GM10248 (cell line): Measurements from ENCODE around the gene RTN4IP1.
"Not testable (repeated sequence)": the region's sequence is repeated elsewhere in the genome, so short reads cannot be mapped to it uniquely, and the experiment has no call there.

Experiments used
- CTCF ChIA-PET: fragments of 300-600 bp; sonication (Branson Sonifier 250); formaldehyde crosslinking; extraction: SDS; loops from one replicate; lab custom pipeline; 2021; ENCODE audit warnings: antibody characterized with exemption; lab: Yijun Ruan, JAX
- POLR2A ChIA-PET: fragments of 350-650 bp; sonication (Branson Sonifier 250); formaldehyde crosslinking; extraction: SDS; loops from one replicate; lab custom pipeline; 2020; ENCODE audit warnings: antibody characterized with exemption; lab: Yijun Ruan, JAX
- DNase-seq: peaks from one replicate; pipeline ENCODE4 v3.0.0; 2012; ENCODE audit errors: extremely low spot score
- CTCF ChIP-seq: IDR thresholded peaks from 2 replicates; pipeline ENCODE4 v1.5.1; 2012; ENCODE audit warnings: mild to moderate bottlenecking, low read depth; ENCODE audit errors: extremely low read depth, missing control alignments, control extremely low read depth

The RTN4IP1 gene

GRCh38 chr6:106563614-106564013, 65.7 kb downstream of the RTN4IP1 start:
- CTCF ChIA-PET, result interaction anchor here (0.7 to 16.6 kb wide), 15 partner anchors 8 to 434 kb away, joined by 3 to 292 read pairs (median 3); no protein-coding TSS in a partner anchor
- POLR2A ChIA-PET, result no interaction called here
- no peak for DNase-seq
- TF ChIP-seq CTCF, result no peak

GRCh38 chr6:106561686-106562405, 67.5 kb downstream of the RTN4IP1 start:
- no peak for TF ChIP-seq CTCF
- POLR2A ChIA-PET, result interaction anchor here (0.7 kb wide), 1 partner anchor 22 kb away, joined by 3 read pairs; no protein-coding TSS in a partner anchor
- DNase-seq, result no peak
- CTCF ChIA-PET, result interaction anchor here (1.0 to 16.6 kb wide), 5 partner anchors 22 to 116 kb away, joined by 3 to 292 read pairs (median 4); no protein-coding TSS in a partner anchor

GRCh38 chr6:106560996-106561685, 68.2 kb downstream of the RTN4IP1 start:
- ChIA-PET POLR2A (interaction anchor here (0.7 kb wide), 1 partner anchor 22 kb away, joined by 3 read pairs; no protein-coding TSS in a partner anchor), CTCF (interaction anchor here (1.0 to 16.6 kb wide), 3 partner anchors 24 to 115 kb away, joined by 4 to 292 read pairs (median 4); no protein-coding TSS in a partner anchor)
- no peak for TF ChIP-seq CTCF
- DNase-seq, result no peak

GRCh38 chr6:106559659-106560058, 69.6 kb downstream of the RTN4IP1 start:
- POLR2A ChIA-PET, result interaction anchor here (0.6 kb wide), 1 partner anchor 232 kb away, joined by 4 read pairs; no protein-coding TSS in a partner anchor
- DNase-seq, result not testable (repeated sequence)
- CTCF ChIA-PET, result interaction anchor here (1.9 to 16.6 kb wide), 2 partner anchors 114 to 420 kb away, joined by 5 to 292 read pairs; no protein-coding TSS in a partner anchor

GRCh38 chr6:106558364-106558763, 70.9 kb downstream of the RTN4IP1 start:
- TF ChIP-seq CTCF, result no peak
- DNase-seq, result no peak
- ChIA-PET POLR2A (no interaction called here), CTCF (interaction anchor here (1.1 to 16.6 kb wide), 3 partner anchors 9 to 421 kb away, joined by 3 to 292 read pairs (median 5); no protein-coding TSS in a partner anchor)

GRCh38 chr6:106557837-106558236, 71.5 kb downstream of the RTN4IP1 start:
- POLR2A ChIA-PET, result no interaction called here
- TF ChIP-seq CTCF, result no peak
- CTCF ChIA-PET, result interaction anchor here (1.1 to 1.9 kb wide), 2 partner anchors 9 to 421 kb away, joined by 3 to 5 read pairs; no protein-coding TSS in a partner anchor
- no peak for DNase-seq
